OCI-LY1 (cell line): ENCODE measurements around the gene MEGF6.

Source experiments
- EZH2 ChIP-seq: fragments of 200-600 bp; sonication (generic), shearing (Covaris generic); IDR thresholded peaks from 2 replicates; pipeline ENCODE4 v1.8.0; 2017; ENCODE audit warnings: borderline replicate concordance, mixed run types, mild to moderate bottlenecking, antibody characterized with exemption, low read length, moderate library complexity, mixed read lengths
- TF ChIP-seq, protein P1 (sequence below): fragments of 200-600 bp; sonication (generic), shearing (Covaris generic); IDR thresholded peaks from 2 replicates; pipeline ENCODE4 v1.5.1; 2017; ENCODE audit warnings: mild to moderate bottlenecking, antibody characterized with exemption, low read length, moderate library complexity, mixed read lengths

DNA sequence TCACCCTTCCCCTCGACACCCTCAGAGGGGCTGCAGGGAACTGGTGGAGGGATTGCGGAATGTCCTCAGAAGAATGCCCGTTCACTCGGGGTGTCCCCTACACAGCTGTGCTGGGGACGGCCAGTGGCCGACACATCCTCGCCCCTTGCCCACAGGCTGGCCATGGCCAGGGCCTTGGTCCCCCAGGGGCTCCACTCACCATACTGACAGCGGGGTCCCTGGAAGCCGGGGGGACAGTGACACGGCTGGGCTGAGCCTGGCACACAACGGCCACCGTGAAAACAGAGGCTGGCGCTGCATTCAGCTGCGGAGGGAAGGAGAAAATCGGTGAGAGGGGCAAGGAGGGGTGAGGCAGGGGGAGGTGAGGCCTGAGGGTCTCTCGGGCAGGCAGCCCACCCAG is 31.7 kb downstream of the MEGF6 start:
- TF ChIP-seq, protein P1, sequence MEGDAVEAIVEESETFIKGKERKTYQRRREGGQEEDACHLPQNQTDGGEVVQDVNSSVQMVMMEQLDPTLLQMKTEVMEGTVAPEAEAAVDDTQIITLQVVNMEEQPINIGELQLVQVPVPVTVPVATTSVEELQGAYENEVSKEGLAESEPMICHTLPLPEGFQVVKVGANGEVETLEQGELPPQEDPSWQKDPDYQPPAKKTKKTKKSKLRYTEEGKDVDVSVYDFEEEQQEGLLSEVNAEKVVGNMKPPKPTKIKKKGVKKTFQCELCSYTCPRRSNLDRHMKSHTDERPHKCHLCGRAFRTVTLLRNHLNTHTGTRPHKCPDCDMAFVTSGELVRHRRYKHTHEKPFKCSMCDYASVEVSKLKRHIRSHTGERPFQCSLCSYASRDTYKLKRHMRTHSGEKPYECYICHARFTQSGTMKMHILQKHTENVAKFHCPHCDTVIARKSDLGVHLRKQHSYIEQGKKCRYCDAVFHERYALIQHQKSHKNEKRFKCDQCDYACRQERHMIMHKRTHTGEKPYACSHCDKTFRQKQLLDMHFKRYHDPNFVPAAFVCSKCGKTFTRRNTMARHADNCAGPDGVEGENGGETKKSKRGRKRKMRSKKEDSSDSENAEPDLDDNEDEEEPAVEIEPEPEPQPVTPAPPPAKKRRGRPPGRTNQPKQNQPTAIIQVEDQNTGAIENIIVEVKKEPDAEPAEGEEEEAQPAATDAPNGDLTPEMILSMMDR = no peak
- TF ChIP-seq EZH2 = no peak
